CD14-positive monocyte (primary cell): ENCODE results near the gene BRD9. TPM values are rescaled to one million over a fixed set of nuclear protein-coding genes. Genes with fewer than 3 reads are reported as not detected.

ENCODE experiments used
- DNase-seq, 3 donors: peaks; one replicate each; pipeline ENCODE4 v3.0.0-alpha.2; 2011 to 2022
- H2AFZ ChIP-seq: 2 replicates; pipeline ENCODE4 v1.6.0; 2012; ENCODE audit warnings: mild to moderate bottlenecking, low read depth, low read length, inconsistent platforms; ENCODE audit not compliant: insufficient read depth, poor library complexity, severe bottlenecking
- H3K27ac ChIP-seq, 2 donors: 1 replicate in 1 of 2; 2 replicates in 1 of 2; pipeline ENCODE4 v1.5.1; 2012 to 2013; ENCODE audit warnings: low read length in 2 of 2, control low read depth in 1 of 2, inconsistent platforms in 1 of 2, low read depth in 1 of 2, mild to moderate bottlenecking in 1 of 2
- H3K27me3 ChIP-seq, 2 donors: one replicate each; pipeline versions ENCODE4 v1.6.0 to v1.6.1; 2011 to 2013; ENCODE audit warnings: low read length in 2 of 2; ENCODE audit not compliant: control insufficient read depth in 2 of 2, insufficient read depth in 2 of 2
- H3K36me3 ChIP-seq, 2 donors: replicated peaks in 1 of 2; 1 replicate in 1 of 2; 2 replicates in 1 of 2; pipeline versions ENCODE4 v1.5.1 to v1.6.1; 2012 to 2013; ENCODE audit warnings: low read length in 2 of 2, control low read depth in 1 of 2, inconsistent platforms in 1 of 2, mild to moderate bottlenecking in 1 of 2; ENCODE audit not compliant: insufficient read depth in 2 of 2, control insufficient read depth in 1 of 2
- H3K4me1 ChIP-seq, 2 donors: 1 replicate in 1 of 2; 2 replicates in 1 of 2; pipeline versions ENCODE4 v1.5.1 to v1.6.1; 2012 to 2013; ENCODE audit warnings: low read length in 2 of 2, control low read depth in 1 of 2, inconsistent platforms in 1 of 2, mild to moderate bottlenecking in 1 of 2, moderate library complexity in 1 of 2; ENCODE audit not compliant: insufficient read depth in 2 of 2, control insufficient read depth in 1 of 2
- H3K4me2 ChIP-seq: replicated peaks from 2 replicates; pipeline ENCODE3; 2012; ENCODE audit warnings: low read length, moderate library complexity, mild to moderate bottlenecking; ENCODE audit not compliant: poor library complexity, severe bottlenecking; ENCODE audit errors: extremely low read depth
- H3K4me3 ChIP-seq, 3 experiments: fragments of 200-600 bp in 1 of 3; sonication (generic) in 1 of 3; replicated peaks in 1 of 3; 1 replicate in 2 of 3; 2 replicates in 1 of 3; pipeline ENCODE4 v1.5.1; 2011 to 2013; ENCODE audit warnings: low read length in 3 of 3, mild to moderate bottlenecking in 3 of 3, control low read depth in 2 of 3, low read depth in 2 of 3, inconsistent platforms in 1 of 3, moderate library complexity in 1 of 3
- H3K79me2 ChIP-seq: 2 replicates; pipeline ENCODE4 v1.6.0; 2012; ENCODE audit warnings: mild to moderate bottlenecking, control low read depth, inconsistent platforms, low read length, moderate library complexity; ENCODE audit not compliant: insufficient read depth
- H3K9ac ChIP-seq: 2 replicates; pipeline ENCODE4 v1.6.0; 2017; ENCODE audit warnings: low read length, mild to moderate bottlenecking; ENCODE audit not compliant: insufficient read depth, poor library complexity, severe bottlenecking
- H3K9me3 ChIP-seq, 2 donors: replicated peaks in 1 of 2; 1 replicate in 1 of 2; 2 replicates in 1 of 2; pipeline versions ENCODE4 v1.5.1 to v1.6.1; 2012 to 2013; ENCODE audit warnings: low read length in 2 of 2, control low read depth in 1 of 2; ENCODE audit not compliant: control insufficient read depth in 1 of 2, insufficient read depth in 1 of 2
- H4K20me1 ChIP-seq: 2 replicates; pipeline ENCODE4 v1.6.0; 2012; ENCODE audit warnings: mild to moderate bottlenecking, low read length, control low read depth, moderate library complexity; ENCODE audit not compliant: insufficient read depth
- H3K27ac Mint-ChIP-seq, 7 donors: one replicate each; pipeline ENCODE4 v1.8.0; 2020; ENCODE audit warnings: mild to moderate bottlenecking in 7 of 7, mixed read lengths in 7 of 7, moderate library complexity in 6 of 7, inconsistent platforms in 2 of 7
- H3K27me3 Mint-ChIP-seq, 3 donors: one replicate each; pipeline ENCODE4 v1.8.0; 2021 to 2022; ENCODE audit warnings: low read depth in 3 of 3, mild to moderate bottlenecking in 3 of 3, mixed read lengths in 3 of 3, moderate library complexity in 3 of 3, inconsistent platforms in 1 of 3
- H3K36me3 Mint-ChIP-seq, 2 donors: one replicate each; pipeline ENCODE4 v1.8.0; 2020; ENCODE audit warnings: mixed read lengths in 2 of 2, inconsistent platforms in 1 of 2, mild to moderate bottlenecking in 1 of 2
- H3K4me1 Mint-ChIP-seq: one replicate; pipeline ENCODE4 v1.8.0; 2020; ENCODE audit warnings: mild to moderate bottlenecking, mixed read lengths
- H3K4me3 Mint-ChIP-seq, 2 donors: one replicate each; pipeline ENCODE4 v1.8.0; 2020; ENCODE audit warnings: mild to moderate bottlenecking in 2 of 2, mixed read lengths in 2 of 2, moderate library complexity in 1 of 2
- H3K9me3 Mint-ChIP-seq, 7 donors: one replicate each; pipeline ENCODE4 v1.8.0; 2020 to 2022; ENCODE audit warnings: mixed read lengths in 7 of 7, mild to moderate bottlenecking in 6 of 7, moderate library complexity in 6 of 7, inconsistent platforms in 2 of 7
- CTCF ChIP-seq: fragments of 200-600 bp; IDR thresholded peaks from one replicate; pipeline ENCODE4 v1.8.0; 2022; ENCODE audit warnings: antibody characterized with exemption, mild to moderate bottlenecking
- WGBS: methylation state at CpG from one replicate; pipeline ENCODE4 v1.1.5; 2013; ENCODE audit warnings: missing lambda C conversion rate; ENCODE audit not compliant: insufficient coverage; 5-methylcytosine and 5-hydroxymethylcytosine counted together
- intact Hi-C, 2 donors: fragments of 100-400 bp; cut with micrococcal nuclease; formaldehyde crosslinking; loops; one replicate each; pipeline versions ENCODE4 v1.15.0 to v1.15.1; 2023
- polyA plus RNA-seq, 3 donors: library from polyadenylated mRNA; depleted of rRNA in 1 of 3; unstranded in 2 of 3; stranded (reverse) in 1 of 3; fragments of 300-500 nt in 2 of 3; fragments of >200 nt in 1 of 3; fragmentation: Illumina TruSeq in 2 of 3; gene quantifications; 1 replicate in 2 of 3; 2 replicates in 1 of 3; pipeline ENCODE4 v1.2.3, GENCODE V29; 2012 to 2021

BRD9 gene
- polyA plus RNA-seq, 3 donors = 5.3 to 22.7 (median 9.3) TPM

GRCh38 chr5:912280-913091 is 19.9 kb upstream of the BRD9 start:
- TF ChIP-seq CTCF = no peak
- H3K27ac ChIP-seq = no peak overlapping the region
- H3K27me3 Mint-ChIP-seq = peaks cover 0 to 2% (median 0%) of the 10 kb centered on the region in 3 donors
- H3K9me3 Mint-ChIP-seq = no peaks in the 10 kb centered on the region
- WGBS = 97% methylated on average over 43 of the region's 44 CpGs
- H3K4me3 Mint-ChIP-seq = no peak overlapping the region
- H3K36me3 Mint-ChIP-seq = peaks cover 36 to 81% of the 10 kb centered on the region in 2 donors
- H3K79me2 ChIP-seq = no peaks in the 10 kb centered on the region
- H3K9ac ChIP-seq = no peak overlapping the region
- H3K4me1 ChIP-seq = no peaks in the 10 kb centered on the region
- no peaks in the 10 kb centered on the region for H3K27me3 ChIP-seq
- H3K36me3 ChIP-seq = peaks cover 21 to 42% of the 10 kb centered on the region in 2 donors
- H4K20me1 ChIP-seq = no peaks in the 10 kb centered on the region
- no peaks in the 10 kb centered on the region for H3K9me3 ChIP-seq
- no peak overlapping the region for H3K4me3 ChIP-seq
- no peak overlapping the region for H3K27ac Mint-ChIP-seq
- DNase-seq = peak in 1 of 3 donors; percentile 14
- intact Hi-C loops = no loop called here
- H3K4me2 ChIP-seq = no peak overlapping the region
- H2AFZ ChIP-seq = no peak overlapping the region
- no peaks in the 10 kb centered on the region for H3K4me1 Mint-ChIP-seq

- no peak overlapping the region for H2AFZ ChIP-seq
- H3K27me3 ChIP-seq = no peaks in the 10 kb centered on the region
- intact Hi-C loops = no loop called here
- H3K36me3 ChIP-seq = peaks cover 22 to 41% of the 10 kb centered on the region in 2 donors
- H3K4me2 ChIP-seq = no peak overlapping the region
- no peaks in the 10 kb centered on the region for H3K9me3 Mint-ChIP-seq
- H4K20me1 ChIP-seq = no peaks in the 10 kb centered on the region
- peak overlapping the region in 1 of 7 donors; percentile 42 for H3K27ac Mint-ChIP-seq
- H3K4me1 Mint-ChIP-seq = no peaks in the 10 kb centered on the region
- 88% methylated on average over 8 of the region's 11 CpGs for WGBS
- H3K27me3 Mint-ChIP-seq = peaks cover 0 to 2% (median 0%) of the 10 kb centered on the region in 3 donors
- no peak overlapping the region for H3K4me3 Mint-ChIP-seq
- H3K4me1 ChIP-seq = no peaks in the 10 kb centered on the region
- H3K79me2 ChIP-seq = no peaks in the 10 kb centered on the region
- DNase-seq = no peak
- no peak overlapping the region for H3K27ac ChIP-seq
- no peak for TF ChIP-seq CTCF
- no peaks in the 10 kb centered on the region for H3K9me3 ChIP-seq
- H3K36me3 Mint-ChIP-seq = peaks cover 33 to 79% of the 10 kb centered on the region in 2 donors
- no peak overlapping the region for H3K4me3 ChIP-seq
- H3K9ac ChIP-seq = no peak overlapping the region
Measured at GRCh38 chr5:911601-912000, 19.0 kb upstream of the BRD9 start.
